Testis (tissue), 3 donors: ENCODE data around the gene AP1G1. TPM values are rescaled to one million over a fixed set of nuclear protein-coding genes. Genes with fewer than 3 reads are reported as not detected.
"Not testable (repeated sequence)": the region's sequence is repeated elsewhere in the genome, so short reads cannot be mapped to it uniquely, and the experiment has no call there.

Experiments
- DNase-seq: peaks from one replicate; pipeline ENCODE4 v3.0.0-alpha.2; 2019
- H3K27ac ChIP-seq, 2 donors: fragments of 200-600 bp; sonication (generic); one replicate each; pipeline ENCODE4 v1.5.1; 2019
- H3K27me3 ChIP-seq: fragments of 200-600 bp; sonication (generic); one replicate; pipeline ENCODE4 v1.5.1; 2019
- H3K36me3 ChIP-seq: fragments of 200-600 bp; sonication (generic); one replicate; pipeline ENCODE4 v1.5.1; 2017; ENCODE audit warnings: low read depth; ENCODE audit errors: missing control alignments
- H3K4me1 ChIP-seq: fragments of 200-600 bp; sonication (generic); one replicate; pipeline ENCODE4 v1.5.1; 2019
- H3K4me3 ChIP-seq, 2 donors: fragments of 200-600 bp; sonication (generic); one replicate each; pipeline ENCODE4 v1.5.1; 2017 to 2019
- H3K9me3 ChIP-seq: fragments of 200-600 bp; sonication (generic); one replicate; pipeline ENCODE4 v1.5.1; 2017
- CTCF ChIP-seq, 3 experiments: fragments of 450-650 bp in 2 of 3; fragments of 200-600 bp in 1 of 3; sonication (generic) in 1 of 3; IDR thresholded peaks; one replicate each; pipeline ENCODE4 v1.5.1; 2016 to 2019; ENCODE audit warnings: antibody characterized with exemption in 3 of 3, mild to moderate bottlenecking in 2 of 3, moderate library complexity in 1 of 3
- POLR2A ChIP-seq: fragments of 450-650 bp; IDR thresholded peaks from one replicate; pipeline ENCODE4 v1.6.1; 2017; ENCODE audit warnings: antibody characterized with exemption, mild to moderate bottlenecking, moderate library complexity
- WGBS, 2 donors: methylation state at CpG; one replicate each; pipeline ENCODE4 v1.1.5; 2018; 5-methylcytosine and 5-hydroxymethylcytosine counted together
- intact Hi-C: fragments of 100-400 bp; cut with DNase I; formaldehyde crosslinking; loops from one replicate; pipeline ENCODE4 v1.15.1; 2023; ENCODE audit warnings: low total_unique reads
- polyA plus RNA-seq: library from polyadenylated mRNA; stranded (reverse); fragments of 350-450 nt; fragmentation: Illumina TruSeq; extraction: RNeasy Lipid Tissue Mini Kit (QIAGEN cat#74804); gene quantifications from one replicate; pipeline ENCODE4 v1.2.3, GENCODE V29; 2014; ENCODE audit warnings: low read depth, low replicate concordance; ENCODE audit not compliant: insufficient read depth
- total RNA-seq, 2 donors: library from RNA; depleted of rRNA; stranded (reverse); fragments of >200 nt; gene quantifications; one replicate each; pipeline ENCODE4 v1.2.3, GENCODE V29; 2016

Gene AP1G1
- total and polyA plus RNA-seq, 3 donors from 2014 or later, result 125 to 203 (median 155) TPM

GRCh38 chr16:71794943-71795342 lies 13.7 kb downstream of the AP1G1 start:
- Histone ChIP-seq H3K4me3 (no peak overlapping the region), H3K36me3 (no peaks in the 10 kb centered on the region), H3K27me3 (no peaks in the 10 kb centered on the region), H3K27ac (no peak overlapping the region), H3K4me1 (peaks cover 11% of the 10 kb centered on the region), H3K9me3 (no peaks in the 10 kb centered on the region)
- TF ChIP-seq CTCF (IDR thresholded peaks at IDR 0.05) (no peak), POLR2A (no peak)
- DNase-seq, result no peak
- intact Hi-C loops, result no loop called here
- 26 to 50% methylated on average over 1 of the region's 1 CpG for WGBS, 2 donors

GRCh38 chr16:71794018-71794417 lies 14.6 kb downstream of the AP1G1 start:
- H3K27ac ChIP-seq, result no peak overlapping the region
- no peaks in the 10 kb centered on the region for H3K9me3 ChIP-seq
- no peak overlapping the region for H3K4me3 ChIP-seq
- intact Hi-C loops, result no loop called here
- no peaks in the 10 kb centered on the region for H3K27me3 ChIP-seq
- peaks cover 11% of the 10 kb centered on the region for H3K4me1 ChIP-seq
- TF ChIP-seq CTCF (IDR thresholded peaks at IDR 0.05) (no peak), POLR2A (no peak)
- WGBS, 2 donors, result 87 to 95% methylated on average over 1 of the region's 1 CpG
- no peaks in the 10 kb centered on the region for H3K36me3 ChIP-seq
- DNase-seq, result no peak

DNA sequence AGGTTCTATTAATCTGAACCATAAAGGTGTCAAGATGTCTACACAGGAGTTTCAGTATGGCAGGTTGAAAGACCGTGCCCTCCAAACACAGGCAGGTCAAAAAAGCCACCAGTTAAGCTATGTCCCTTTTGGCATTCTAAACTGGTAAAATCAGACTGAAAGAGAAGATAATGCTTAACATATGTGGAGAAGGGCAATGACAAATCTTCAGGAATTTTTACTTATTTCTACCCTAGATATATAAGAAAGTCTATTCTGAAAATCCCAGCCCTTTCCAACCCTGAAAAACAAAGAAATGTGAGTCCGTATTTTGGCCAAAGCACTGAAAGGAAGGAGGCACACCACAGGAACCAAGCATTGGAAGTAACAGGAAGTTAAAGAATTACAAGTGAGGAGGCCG lies 16.5 kb downstream of the AP1G1 start:
- no peak overlapping the region for H3K4me3 ChIP-seq
- H3K36me3 ChIP-seq, result no peaks in the 10 kb centered on the region
- no peaks in the 10 kb centered on the region for H3K9me3 ChIP-seq
- H3K27ac ChIP-seq, result no peak overlapping the region
- WGBS, 2 donors, result 83 to 87% methylated on average over 3 of the region's 3 CpGs
- no peak for DNase-seq
- peaks cover 11% of the 10 kb centered on the region for H3K4me1 ChIP-seq
- TF ChIP-seq POLR2A (no peak), CTCF (IDR thresholded peaks at IDR 0.05) (no peak)
- intact Hi-C loops, result no loop called here
- H3K27me3 ChIP-seq, result no peaks in the 10 kb centered on the region

GRCh38 chr16:71790329-71790728 lies 18.3 kb downstream of the AP1G1 start:
- H3K27ac ChIP-seq, H3K27me3 ChIP-seq, H3K4me3 ChIP-seq, H3K9me3 ChIP-seq, H3K4me1 ChIP-seq, DNase-seq, intact Hi-C loops, H3K36me3 ChIP-seq: not testable (repeated sequence)
- WGBS, 2 donors, result 87 to 90% methylated on average over 3 of the region's 3 CpGs

DNA sequence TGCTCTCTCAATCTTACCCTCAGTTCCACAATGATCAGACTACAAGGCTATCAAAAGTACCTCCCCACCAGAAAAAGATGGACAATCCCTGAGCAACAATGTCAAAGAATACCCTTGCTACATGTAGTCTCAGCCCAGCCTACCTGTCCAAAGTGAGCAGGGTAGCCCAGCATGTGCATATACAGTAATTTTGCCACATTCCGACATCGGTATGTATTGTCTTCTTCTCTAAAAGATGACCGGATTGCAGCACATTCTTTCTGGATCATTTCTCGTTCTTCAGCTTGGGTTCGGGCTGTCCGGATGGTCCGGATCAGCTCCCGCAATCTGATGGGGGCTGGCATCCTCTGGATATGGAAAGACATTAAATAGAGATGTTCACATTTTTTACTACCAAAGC lies 19.5 kb downstream of the AP1G1 start:
- Histone ChIP-seq H3K27me3 (no peaks in the 10 kb centered on the region), H3K27ac (no peak overlapping the region), H3K36me3 (no peaks in the 10 kb centered on the region), H3K4me1 (peaks cover 8% of the 10 kb centered on the region), H3K4me3 (no peak overlapping the region), H3K9me3 (no peaks in the 10 kb centered on the region)
- TF ChIP-seq CTCF (IDR thresholded peaks at IDR 0.05) (no peak), POLR2A (no peak)
- DNase-seq, result no peak
- intact Hi-C loops, result no loop called here
- WGBS, 2 donors, result 95 to 98% methylated on average over 8 of the region's 8 CpGs
